HG03135 (cell line): ENCODE results near the gene OR1L4.

Source experiments
- ATAC-seq: cut with Tn5 transposase; IDR thresholded peaks from one replicate; pipeline ENCODE4 v1.9.1; 2021; ENCODE audit warnings: mild to moderate bottlenecking, moderate library complexity; ENCODE audit not compliant: unreplicated experiment

Gene OR1L4

DNA sequence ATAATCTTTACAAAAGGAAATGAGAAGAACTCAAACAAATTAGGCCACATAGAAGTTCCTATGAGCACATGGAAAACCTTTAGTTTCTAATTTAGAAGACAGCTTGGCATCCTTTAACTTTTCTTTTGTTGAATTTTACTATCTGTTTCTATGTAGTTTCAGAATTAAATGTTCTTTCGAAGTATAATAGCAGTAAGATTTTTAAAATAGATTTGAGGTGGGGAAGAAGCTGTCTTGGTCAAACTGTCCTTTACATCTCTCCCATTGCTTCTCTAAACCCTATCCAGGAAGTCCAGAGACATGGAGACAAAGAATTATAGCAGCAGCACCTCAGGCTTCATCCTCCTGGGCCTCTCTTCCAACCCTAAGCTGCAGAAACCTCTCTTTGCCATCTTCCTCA, at the start of gene OR1L4:
Gene OR1L4, plus strand, starts transcription at position 301 of the 400 bp plus-strand sequence. Its CDS starts 0 bp downstream, at position 301.
- no peak for ATAC-seq

DNA sequence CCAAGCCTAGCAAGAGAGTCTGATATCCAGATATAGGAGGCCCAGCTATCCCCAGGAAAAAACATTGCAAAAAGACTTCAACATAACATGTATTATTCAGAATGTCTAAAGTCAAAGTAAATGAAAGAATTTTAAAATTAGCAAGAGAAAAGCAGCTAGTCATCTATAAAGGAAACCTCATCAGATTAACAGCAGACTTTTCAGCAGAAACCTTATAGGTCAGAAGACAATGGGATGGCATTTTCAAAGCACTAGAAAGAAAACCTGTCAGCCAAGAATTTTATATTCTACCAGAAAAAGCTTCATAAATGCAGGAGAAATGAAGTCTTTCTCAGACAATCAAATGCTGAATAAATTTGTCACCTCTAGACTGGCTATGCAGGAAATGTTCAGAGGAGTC, 38.9 kb upstream of the OR1L4 start:
- no peak for ATAC-seq

GRCh38 chr9:122695696-122696095, 28.1 kb upstream of the OR1L4 start:
- ATAC-seq = no peak

DNA sequence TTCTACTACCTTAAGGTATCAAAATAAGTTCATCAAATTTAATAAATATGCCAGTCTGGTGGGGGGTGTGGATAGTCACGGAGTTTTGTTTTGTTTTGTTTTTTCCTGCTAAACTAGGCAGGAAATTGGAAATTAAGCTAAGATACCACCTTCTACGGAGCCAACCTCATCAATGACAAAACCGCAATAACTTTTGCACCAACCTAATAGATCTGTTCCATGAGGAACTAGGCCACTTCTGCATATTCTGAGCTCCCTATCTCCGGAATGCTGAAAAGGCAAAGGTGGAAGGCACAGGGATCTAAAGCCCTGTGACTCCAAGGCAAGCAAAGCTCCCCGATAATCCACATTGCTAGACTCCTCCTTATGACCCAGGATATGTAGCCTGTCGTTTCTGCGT, 5.8 kb upstream of the OR1L4 start:
- no peak for ATAC-seq

DNA sequence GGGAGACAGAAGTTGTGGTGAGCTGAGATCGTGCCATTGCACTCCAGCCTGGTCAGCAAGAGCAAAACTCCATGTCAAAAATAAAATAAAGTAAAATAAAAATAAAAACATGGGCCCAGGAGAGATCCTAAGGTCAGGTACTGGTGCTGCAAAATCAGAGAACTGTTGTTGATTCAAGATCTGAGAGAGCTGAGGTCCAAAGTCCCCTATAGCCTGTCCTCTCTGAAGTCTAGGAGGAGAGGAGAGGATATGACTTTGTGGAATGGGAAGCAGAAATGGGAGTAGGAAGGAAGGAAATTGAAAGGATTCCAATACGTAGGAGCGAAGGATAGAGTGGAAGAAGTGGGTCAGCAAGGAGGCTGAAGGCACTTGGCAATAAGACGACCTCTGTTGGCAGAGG, 4.6 kb upstream of the OR1L4 start:
- no peak for ATAC-seq

DNA sequence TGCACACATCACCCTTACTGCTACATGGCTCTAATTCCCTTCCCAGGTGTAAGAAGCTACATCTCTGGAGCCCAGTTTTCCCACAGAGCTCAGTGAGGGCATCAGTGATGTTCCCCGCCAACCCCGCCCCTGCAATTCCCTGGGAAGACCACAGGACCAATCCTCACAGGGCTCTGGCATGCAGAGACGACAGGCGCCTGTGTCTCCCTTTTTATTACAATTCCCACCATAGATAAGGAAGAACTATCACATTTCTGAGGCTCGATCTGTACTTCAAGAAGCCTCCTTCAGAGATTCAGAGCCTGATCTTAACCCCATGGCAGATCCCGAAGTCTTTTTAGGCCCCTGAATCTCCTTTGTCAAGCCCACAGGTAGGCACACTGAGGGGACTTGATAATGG, 18.2 kb downstream of the OR1L4 start, which contains the start of gene OR1L6:
Gene OR1L6, plus strand, starts transcription at position 301 of the 400 bp plus-strand sequence. CDS start 7,545 bp downstream, outside the sequence.
- ATAC-seq = no peak

GRCh38 chr9:122754825-122755224, 31.0 kb downstream of the OR1L4 start:
- ATAC-seq = no peak

DNA sequence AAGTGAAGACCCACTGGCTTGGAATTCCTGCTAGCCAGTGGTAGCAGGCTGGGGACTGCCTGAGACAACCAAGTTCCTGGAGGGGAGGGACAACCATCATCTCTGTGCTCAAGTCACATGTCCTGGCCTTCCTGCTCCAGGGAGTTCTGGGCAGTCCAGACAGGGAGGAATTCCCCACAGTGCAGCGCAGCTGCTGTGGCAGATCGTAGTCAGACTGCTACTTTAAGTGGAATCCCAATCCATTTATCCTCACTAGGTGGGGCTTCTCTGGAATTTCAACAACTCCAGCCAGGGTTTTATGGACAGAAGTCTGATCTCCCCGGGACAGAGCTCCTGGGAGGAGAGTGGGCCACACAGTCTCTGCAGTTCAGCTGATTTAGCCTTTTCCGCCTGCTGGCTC, 44.0 kb downstream of the OR1L4 start:
- no peak for ATAC-seq
